ENCODE results near the gene GPR89A.

GRCh38 chr1:145692785-145693443 lies 85.1 kb downstream of the GPR89A start:
- TF ChIP-seq CTCF (IDR thresholded peaks at IDR 0.05; ENCODE audit: control extremely low read depth in 1 of 3, insufficient read depth in 1 of 3, low read depth in 1 of 3, low read length in 3 of 3) (no peak), GABPA (IDR thresholded peaks at IDR 0.05; ENCODE audit: borderline replicate concordance, insufficient read depth, low read length) (no peak), EP300 (IDR thresholded peaks at IDR 0.05; ENCODE audit: borderline replicate concordance in 1 of 2, low read depth in 2 of 2, low read length in 2 of 2) (no peak)

Measured in H1 (cell line).